ENCODE measurements around the gene MYO1B. TPM values are rescaled to one million over a fixed set of nuclear protein-coding genes. Genes with fewer than 3 reads are reported as not detected.

The MYO1B gene
- total and polyA plus RNA-seq, 2 experiments from 2014 or later, result 26.4 to 70.6 TPM

- Histone ChIP-seq H3K27me3 (ENCODE audit: insufficient read depth) (no peaks in the 10 kb centered on the region), H2AFZ (no peak overlapping the region), H4K20me1 (replicated peaks; ENCODE audit: insufficient read depth) (no peaks in the 10 kb centered on the region), H3F3A (replicated peaks; ENCODE audit: low read depth) (no peaks in the 10 kb centered on the region), H3K36me3 (ENCODE audit: insufficient read depth) (no peaks in the 10 kb centered on the region), H3K79me2 (replicated peaks; ENCODE audit: insufficient read depth) (no peaks in the 10 kb centered on the region), H3K27ac (ENCODE audit: low read depth) (no peak overlapping the region), H3K9me2 (ENCODE audit: insufficient read depth) (no peaks in the 10 kb centered on the region; the same call in 1 of the 2 replicates), H3K4me3 (no peak overlapping the region), H3K4me2 (no peak overlapping the region), H3K4me1 (ENCODE audit: insufficient read depth) (no peaks in the 10 kb centered on the region)
- no peak overlapping the region for H3K27ac Mint-ChIP-seq
- no peak for TF ChIP-seq EZH2 (IDR thresholded peaks at IDR 0.05; ENCODE audit: low read depth, unreplicated experiment)
- no peak for TF ChIP-seq ZNF114 (CRISPR knock-in tag; IDR thresholded peaks at IDR 0.05)
- TF ChIP-seq POLR2AphosphoS5 (IDR thresholded peaks at IDR 0.05; ENCODE audit: low read depth), result no peak
- TF ChIP-seq, protein P1, sequence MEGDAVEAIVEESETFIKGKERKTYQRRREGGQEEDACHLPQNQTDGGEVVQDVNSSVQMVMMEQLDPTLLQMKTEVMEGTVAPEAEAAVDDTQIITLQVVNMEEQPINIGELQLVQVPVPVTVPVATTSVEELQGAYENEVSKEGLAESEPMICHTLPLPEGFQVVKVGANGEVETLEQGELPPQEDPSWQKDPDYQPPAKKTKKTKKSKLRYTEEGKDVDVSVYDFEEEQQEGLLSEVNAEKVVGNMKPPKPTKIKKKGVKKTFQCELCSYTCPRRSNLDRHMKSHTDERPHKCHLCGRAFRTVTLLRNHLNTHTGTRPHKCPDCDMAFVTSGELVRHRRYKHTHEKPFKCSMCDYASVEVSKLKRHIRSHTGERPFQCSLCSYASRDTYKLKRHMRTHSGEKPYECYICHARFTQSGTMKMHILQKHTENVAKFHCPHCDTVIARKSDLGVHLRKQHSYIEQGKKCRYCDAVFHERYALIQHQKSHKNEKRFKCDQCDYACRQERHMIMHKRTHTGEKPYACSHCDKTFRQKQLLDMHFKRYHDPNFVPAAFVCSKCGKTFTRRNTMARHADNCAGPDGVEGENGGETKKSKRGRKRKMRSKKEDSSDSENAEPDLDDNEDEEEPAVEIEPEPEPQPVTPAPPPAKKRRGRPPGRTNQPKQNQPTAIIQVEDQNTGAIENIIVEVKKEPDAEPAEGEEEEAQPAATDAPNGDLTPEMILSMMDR (conservative IDR thresholded peaks at IDR 0.05; ENCODE audit: low read depth in 2 of 2), result no peak
- no peak for TF ChIP-seq EZH2phosphoT487 (IDR thresholded peaks at IDR 0.05; ENCODE audit: unreplicated experiment)
- TF ChIP-seq ZNF331 (CRISPR knock-in tag; IDR thresholded peaks at IDR 0.05; ENCODE audit: low read depth), result no peak
- TF ChIP-seq CREB1 (CRISPR knock-in tag; IDR thresholded peaks at IDR 0.05; ENCODE audit: low read depth), result no peak
- no peak for TF ChIP-seq STAT1 (IDR thresholded peaks at IDR 0.05; ENCODE audit: unreplicated experiment)
- no peak for TF ChIP-seq JUNB (IDR thresholded peaks at IDR 0.05; ENCODE audit: unreplicated experiment)
- TF ChIP-seq, protein P2, sequence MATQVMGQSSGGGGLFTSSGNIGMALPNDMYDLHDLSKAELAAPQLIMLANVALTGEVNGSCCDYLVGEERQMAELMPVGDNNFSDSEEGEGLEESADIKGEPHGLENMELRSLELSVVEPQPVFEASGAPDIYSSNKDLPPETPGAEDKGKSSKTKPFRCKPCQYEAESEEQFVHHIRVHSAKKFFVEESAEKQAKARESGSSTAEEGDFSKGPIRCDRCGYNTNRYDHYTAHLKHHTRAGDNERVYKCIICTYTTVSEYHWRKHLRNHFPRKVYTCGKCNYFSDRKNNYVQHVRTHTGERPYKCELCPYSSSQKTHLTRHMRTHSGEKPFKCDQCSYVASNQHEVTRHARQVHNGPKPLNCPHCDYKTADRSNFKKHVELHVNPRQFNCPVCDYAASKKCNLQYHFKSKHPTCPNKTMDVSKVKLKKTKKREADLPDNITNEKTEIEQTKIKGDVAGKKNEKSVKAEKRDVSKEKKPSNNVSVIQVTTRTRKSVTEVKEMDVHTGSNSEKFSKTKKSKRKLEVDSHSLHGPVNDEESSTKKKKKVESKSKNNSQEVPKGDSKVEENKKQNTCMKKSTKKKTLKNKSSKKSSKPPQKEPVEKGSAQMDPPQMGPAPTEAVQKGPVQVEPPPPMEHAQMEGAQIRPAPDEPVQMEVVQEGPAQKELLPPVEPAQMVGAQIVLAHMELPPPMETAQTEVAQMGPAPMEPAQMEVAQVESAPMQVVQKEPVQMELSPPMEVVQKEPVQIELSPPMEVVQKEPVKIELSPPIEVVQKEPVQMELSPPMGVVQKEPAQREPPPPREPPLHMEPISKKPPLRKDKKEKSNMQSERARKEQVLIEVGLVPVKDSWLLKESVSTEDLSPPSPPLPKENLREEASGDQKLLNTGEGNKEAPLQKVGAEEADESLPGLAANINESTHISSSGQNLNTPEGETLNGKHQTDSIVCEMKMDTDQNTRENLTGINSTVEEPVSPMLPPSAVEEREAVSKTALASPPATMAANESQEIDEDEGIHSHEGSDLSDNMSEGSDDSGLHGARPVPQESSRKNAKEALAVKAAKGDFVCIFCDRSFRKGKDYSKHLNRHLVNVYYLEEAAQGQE (IDR thresholded peaks at IDR 0.05; ENCODE audit: unreplicated experiment), result no peak
- TF ChIP-seq ETS1 (IDR thresholded peaks at IDR 0.05), result no peak
- TF ChIP-seq ZNF462 (CRISPR knock-in tag; IDR thresholded peaks at IDR 0.05), result no peak
- no peak for TF ChIP-seq NANOG (IDR thresholded peaks at IDR 0.05; ENCODE audit: borderline replicate concordance)
- no peaks in the 10 kb centered on the region for H3K36me3 Mint-ChIP-seq (ENCODE audit: low read depth)
- DNase-seq (ENCODE audit: low spot score) (no peak), ATAC-seq (no peak)
- H3K9me3 Mint-ChIP-seq, result no peaks in the 10 kb centered on the region
- H3K4me3 Mint-ChIP-seq, result no peak overlapping the region
- no peaks in the 10 kb centered on the region for H3K27me3 Mint-ChIP-seq (ENCODE audit: insufficient read depth, low read depth, poor library complexity)
- peaks cover under 1% of the 10 kb centered on the region; the same call in 2 of the 3 replicates for H3K4me1 Mint-ChIP-seq
Measured at GRCh38 chr2:191197096-191197495, 48.1 kb upstream of the MYO1B start.
